NCI-H1436 treated with DMSO at 0.1 percent for 48 hours (cell line): ENCODE measurements around the gene UGT1A7.

Experiments used
- DNase-seq: peaks from one replicate; lab custom pipeline; 2025; lab: John Stamatoyannopoulos, UW

Gene UGT1A7

DNA sequence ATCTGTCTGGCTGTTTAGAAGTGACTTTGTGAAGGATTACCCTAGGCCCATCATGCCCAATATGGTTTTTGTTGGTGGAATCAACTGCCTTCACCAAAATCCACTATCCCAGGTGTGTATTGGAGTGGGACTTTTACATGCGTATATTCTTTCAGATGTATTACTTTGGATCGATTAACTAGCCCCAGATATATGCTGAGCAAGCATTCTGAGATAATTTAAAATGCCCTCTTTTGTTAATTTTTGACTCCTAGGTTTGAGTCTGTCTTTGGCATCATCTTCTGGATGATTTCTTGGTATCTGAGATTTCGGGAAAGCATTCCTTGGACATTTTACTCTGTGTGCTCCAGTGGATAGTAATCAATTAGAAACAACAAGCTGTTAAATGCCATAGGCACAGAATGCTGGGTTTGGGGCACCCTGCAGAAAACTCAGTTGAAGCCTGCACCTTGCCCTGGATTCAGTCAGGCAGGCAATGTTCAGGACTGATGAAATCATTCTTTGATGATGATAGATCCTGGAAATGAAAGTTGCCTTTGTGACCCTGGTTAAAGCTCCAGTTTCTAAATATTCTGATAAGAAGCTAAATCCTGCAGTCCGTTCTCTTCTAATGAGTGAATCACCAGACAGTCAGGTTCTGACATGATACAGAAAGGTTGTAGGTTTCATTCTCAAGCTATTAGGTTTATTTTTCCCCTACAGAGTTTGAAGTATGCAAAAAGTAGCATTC, 79.5 kb downstream of the UGT1A7 start:
- DNase-seq, result no peak

DNA sequence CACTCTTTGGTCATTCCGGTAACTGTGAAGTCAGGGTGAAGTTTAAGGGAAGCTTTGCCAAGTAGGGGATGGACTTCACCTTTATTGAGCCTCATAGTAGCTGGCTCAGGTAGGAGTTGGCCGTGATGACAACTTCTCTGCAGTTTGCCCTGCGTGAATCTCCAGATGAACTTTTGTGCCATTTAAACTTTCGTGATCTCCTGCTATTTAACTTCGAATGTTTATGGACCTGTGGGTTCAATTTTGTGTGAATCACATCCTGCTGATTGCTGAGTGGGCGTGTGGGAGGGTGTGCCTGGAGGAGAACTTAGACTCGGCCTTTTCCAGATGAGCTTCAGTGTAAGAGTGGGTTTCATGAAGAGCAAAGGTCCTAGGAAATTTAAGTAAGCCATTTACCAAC, 82.6 kb downstream of the UGT1A7 start:
- DNase-seq, result no peak

DNA sequence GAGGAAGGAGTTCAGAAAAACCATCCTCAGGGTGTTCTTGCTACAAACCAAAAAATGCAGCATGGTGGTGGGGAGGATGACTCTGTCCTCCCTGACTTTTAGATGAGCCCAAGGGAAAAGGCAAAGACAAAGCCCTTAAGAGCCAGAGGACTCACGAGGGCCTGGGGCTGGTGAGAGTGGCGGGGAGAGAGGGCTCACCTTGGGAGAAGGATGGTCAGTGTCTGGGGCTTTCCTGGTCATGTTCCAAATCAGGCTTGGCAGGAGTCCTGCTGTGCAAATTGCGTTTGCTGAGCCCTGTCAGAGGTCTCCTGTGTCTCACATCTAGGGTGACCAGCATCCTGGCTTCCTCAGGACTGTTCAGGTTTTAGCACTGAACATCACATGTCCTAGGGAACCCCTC, 83.1 kb downstream of the UGT1A7 start:
- DNase-seq, result no peak

DNA sequence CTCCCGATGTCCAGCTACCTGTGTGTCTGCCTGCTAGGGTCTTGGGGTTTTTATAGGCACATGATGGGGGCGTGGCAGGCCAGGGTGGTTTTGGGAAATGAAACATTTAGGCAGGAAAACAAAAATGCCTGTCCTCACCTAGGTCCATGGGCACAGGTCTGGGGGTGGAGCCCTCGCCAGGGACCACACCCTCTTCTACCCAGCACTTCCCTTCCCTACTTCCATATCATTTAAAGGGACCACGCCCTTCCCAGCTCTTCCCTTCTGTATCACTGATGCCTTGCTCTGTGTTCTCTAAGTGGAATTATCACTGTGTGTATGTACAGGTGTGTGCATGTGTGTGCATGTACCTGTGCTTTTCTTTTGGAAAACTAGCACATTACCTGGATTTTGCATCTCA, 84.7 kb downstream of the UGT1A7 start:
- DNase-seq, result no peak

DNA sequence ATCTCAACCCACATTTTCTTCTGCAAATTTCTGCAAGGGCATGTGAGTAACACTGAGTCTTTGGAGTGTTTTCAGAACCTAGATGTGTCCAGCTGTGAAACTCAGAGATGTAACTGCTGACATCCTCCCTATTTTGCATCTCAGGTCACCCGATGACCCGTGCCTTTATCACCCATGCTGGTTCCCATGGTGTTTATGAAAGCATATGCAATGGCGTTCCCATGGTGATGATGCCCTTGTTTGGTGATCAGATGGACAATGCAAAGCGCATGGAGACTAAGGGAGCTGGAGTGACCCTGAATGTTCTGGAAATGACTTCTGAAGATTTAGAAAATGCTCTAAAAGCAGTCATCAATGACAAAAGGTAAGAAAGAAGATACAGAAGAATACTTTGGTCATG, 86.4 kb downstream of the UGT1A7 start:
- no peak for DNase-seq

DNA sequence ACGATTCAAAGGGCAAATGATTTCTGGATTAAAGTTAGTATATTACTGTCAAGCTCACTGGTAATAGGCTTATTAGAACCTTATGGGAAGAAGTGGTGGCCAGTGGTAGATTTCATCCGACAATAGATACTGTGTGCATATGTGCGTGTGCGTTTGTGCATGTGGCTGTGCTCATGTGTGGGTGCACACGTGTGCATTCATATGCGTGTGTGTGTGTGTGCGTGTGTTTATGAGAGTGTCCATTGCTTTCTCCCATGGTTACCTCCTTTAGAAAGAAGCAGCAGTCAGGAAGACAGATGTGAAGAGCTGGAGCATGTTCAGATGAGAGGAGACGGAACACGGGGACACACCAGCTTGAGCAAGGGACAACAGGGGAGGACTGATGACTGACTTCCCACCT, 87.6 kb downstream of the UGT1A7 start:
- no peak for DNase-seq

DNA sequence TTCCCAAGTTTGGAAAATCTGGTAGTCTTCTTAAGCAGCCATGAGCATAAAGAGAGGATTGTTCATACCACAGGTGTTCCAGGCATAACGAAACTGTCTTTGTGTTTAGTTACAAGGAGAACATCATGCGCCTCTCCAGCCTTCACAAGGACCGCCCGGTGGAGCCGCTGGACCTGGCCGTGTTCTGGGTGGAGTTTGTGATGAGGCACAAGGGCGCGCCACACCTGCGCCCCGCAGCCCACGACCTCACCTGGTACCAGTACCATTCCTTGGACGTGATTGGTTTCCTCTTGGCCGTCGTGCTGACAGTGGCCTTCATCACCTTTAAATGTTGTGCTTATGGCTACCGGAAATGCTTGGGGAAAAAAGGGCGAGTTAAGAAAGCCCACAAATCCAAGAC, 90.5 kb downstream of the UGT1A7 start:
- DNase-seq, result no peak

DNA sequence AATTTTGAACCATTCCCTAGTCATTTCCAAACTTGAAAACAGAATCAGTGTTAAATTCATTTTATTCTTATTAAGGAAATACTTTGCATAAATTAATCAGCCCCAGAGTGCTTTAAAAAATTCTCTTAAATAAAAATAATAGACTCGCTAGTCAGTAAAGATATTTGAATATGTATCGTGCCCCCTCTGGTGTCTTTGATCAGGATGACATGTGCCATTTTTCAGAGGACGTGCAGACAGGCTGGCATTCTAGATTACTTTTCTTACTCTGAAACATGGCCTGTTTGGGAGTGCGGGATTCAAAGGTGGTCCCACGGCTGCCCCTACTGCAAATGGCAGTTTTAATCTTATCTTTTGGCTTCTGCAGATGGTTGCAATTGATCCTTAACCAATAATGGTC, 90.9 kb downstream of the UGT1A7 start:
- DNase-seq, result no peak

DNA sequence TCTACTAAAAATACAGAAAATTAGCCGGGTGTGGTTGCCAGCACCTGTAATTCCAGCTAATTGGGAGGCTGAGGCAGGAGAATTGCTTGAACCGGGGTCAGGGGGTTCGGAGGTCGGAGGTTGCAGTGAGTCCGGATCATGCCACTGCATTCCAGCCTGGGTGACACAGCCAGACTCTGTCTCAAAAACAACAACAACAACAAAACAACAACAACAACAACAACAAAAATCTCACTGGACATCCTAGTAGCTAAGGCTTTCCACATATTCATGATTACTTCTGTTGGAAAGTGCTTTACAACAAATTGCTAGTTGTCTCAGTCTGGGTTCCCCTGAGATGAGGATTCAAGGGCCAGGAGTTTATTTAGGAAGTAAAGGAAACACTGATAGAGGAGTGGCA, 92.2 kb downstream of the UGT1A7 start:
- DNase-seq, result no peak

DNA sequence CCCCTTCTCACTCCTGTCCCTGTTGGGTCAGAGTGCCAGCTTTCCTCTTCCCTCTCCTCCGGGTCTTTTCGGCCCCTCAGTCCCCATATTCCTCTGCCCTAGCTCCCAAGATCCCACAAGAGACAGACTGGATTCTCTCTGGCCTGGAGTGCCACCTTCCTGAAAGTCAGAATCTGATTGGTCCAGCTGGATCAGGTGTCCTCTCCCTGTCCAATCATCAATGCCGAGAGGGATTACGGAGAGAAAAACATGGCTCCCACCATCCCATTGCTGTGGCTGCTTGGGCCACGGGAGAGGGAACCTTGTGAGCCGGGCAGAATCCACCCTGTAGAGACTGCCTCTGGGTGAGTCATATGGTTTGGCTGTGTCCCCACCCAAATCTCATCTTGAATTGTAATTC, 93.7 kb downstream of the UGT1A7 start:
- DNase-seq, result no peak

DNA sequence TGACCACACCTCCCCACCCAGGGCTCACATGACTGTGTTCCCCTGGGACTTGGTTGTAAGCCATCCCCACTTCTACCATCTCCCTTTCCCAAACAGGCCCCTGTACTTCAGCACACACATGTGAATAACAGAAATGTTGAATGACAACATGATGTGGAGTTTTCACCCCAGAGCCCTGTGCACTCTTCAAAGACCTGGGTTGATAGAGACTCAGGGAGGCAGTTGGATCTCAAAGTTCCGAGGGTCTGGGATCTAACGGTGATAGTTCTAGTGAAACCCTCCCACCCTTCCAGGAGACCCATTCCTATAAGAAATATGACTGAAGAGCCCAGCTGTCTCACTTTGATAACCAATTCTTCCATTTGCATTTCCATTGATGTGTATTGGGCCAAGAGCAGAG, 96.3 kb downstream of the UGT1A7 start, which contains the start of gene MROH2A:
Gene MROH2A (plus strand): TSS at position 301 of the 400 bp plus-strand sequence. CDS start 1,029 bp downstream, outside the sequence.
- DNase-seq, result no peak

DNA sequence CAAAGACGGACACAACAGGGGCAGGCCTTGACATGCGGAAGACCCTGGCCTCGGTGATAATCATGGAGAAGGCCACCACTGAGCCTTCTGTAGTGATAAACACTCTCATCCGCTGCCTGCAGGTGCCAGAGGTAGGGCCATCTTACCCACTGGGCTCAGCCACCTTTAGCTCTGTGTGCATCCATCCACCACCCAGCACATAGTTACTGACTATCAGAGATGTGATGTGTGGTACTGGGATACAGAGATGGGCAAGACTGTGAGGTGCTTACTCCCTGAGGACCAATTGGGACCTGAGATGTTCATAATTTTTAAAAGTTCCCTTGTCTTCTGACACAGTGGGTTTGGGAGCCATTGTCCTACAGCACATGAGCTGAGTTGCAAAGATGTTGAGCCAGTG, 98.0 kb downstream of the UGT1A7 start:
- no peak for DNase-seq

DNA sequence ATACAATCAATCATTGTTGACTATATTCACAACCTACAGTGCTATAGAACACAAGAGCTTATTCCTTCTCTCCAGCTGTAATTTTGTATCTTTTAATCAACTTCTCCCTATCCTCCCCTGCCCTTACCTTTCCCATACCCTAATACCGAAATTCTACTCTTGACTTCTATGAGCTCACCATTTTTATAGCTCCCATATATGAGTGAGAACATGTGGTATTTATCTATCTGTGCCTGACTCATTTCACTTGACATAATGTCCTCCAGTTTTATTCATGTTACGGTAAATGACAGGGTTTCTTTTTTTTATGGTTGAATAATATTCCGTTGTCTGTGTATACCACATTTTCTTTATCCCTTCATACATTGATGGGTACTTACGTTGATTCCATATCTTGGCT, 99.1 kb downstream of the UGT1A7 start:
- DNase-seq, result no peak

DNA sequence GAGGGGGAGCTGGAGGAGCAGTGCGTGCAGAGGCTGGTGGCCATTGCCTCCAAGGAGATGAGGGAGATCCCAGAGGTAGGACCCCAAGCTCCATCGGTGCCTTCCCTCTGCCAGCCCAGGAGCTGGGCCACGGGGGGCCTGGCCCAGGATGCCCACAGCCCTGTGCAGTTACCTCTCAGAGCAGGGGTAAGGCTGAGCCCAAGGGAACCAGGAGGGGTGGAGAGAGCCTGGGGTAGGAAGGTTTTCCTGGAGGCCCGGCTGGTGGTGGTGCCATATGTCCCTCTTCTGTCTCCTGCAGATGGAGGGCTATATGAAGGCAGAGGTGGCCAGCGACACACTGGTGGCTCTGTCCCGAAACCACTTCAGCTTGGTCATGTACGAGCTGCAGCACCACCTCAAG, 107.9 kb downstream of the UGT1A7 start:
- DNase-seq, result no peak

DNA sequence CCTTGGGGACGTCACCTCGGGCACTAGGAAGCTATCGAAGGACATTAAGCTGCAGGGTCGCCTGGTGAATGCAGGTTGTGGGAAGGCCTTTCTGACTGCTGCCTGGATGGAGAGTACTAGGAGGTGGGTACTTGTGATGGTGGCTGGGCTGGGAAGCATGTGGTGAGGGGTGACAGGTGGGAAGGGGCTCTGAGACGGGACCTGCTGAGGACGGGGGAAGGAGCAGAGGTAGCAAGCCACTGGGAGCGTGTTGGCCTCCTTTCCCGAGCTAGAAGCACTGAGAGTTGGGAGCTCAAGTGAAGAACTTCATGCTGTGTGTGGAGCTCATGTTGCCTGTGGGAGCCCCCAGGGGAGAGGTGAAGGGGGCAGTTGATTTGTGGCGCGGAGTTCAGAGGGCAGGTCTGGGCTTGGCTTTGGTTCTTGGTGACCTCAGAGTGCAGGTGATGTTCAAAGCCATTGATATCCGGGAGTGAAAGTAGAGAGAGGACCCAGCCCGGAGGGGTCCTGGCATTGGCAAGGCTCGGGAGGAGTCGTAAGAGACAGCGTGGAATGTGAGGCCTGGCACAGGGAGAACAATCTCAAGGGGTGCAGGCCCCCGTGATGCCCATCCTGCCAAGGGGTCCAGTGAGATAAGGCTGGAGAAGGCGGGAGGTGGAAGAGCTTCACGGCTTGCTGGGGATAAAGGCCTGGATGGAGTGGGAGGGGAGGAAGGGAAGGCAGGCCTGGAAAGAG, 109.6 kb downstream of the UGT1A7 start:
- no peak for DNase-seq

DNA sequence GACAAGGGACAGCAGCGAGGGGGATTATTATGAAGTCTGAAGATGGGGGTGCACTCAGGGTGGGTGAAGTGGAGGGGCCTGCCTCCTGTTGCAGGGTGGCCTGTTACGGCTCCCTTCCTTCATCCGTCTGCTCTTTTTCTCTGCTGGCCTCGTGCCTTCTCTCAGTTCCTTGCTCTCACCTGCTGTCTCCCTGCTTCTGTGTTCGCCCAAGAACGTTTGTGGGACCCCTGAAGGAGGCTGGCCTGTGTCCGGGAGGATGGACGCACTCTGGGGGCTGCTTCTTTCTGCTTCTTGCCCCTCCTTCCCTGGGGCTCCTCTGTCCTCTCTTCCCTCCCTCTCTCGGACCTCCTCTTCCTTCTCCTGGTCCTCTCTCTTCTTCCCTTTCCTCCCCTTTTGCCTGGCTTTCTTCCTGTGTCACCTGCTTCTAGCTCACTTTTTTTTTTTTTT, 110.2 kb downstream of the UGT1A7 start:
- DNase-seq, result no peak

DNA sequence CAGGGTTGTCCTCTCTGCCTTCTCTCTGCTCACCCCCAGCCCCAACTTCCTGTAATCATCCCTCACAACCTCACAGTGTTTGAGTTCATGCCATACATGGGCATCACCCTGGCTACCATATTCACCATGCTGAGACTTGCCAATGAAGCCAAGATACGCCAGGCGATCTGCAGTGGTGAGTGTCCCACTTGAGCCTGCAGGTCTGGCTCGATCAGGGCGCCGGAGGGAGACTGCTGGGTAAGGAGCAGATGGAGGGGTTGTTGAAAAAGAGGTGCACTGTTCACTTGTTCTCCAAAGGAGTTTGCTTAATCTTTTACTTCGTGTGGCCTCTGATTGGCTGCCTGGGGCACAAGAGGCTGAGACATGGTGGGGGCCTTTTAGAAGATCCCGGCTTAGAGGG, 111.0 kb downstream of the UGT1A7 start:
- DNase-seq, result no peak

DNA sequence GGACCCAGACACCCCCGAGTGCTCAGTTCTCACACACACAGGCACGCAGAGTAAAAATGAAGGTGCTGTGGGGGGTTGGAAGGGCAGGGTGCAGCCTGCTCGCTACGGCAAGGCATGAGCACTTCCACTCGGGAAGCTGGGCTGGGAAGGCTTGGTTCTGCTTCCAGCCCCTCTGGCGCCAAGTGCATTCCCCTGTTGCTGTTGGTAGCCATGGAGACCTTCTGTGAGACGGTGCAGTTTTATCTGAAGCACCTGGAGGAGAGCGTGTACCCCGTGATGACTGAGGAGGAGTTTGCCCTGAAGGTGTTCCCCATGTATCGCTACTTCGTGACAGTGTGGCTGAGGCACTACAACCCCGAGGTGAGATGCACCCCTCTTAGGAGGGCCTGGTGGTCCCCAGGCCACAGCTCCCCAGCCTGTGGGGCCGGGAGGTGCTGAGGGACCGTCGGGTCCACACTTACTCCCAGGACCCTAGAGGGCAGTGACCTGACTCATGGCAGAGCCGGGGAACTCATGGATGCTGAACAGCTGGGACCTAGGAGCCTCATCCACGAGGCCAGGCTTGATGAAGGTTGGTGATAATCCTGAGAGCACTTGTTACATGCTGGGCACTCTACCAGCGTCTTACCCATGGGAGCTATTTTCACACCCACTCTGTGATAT, 111.9 kb downstream of the UGT1A7 start:
- no peak for DNase-seq

DNA sequence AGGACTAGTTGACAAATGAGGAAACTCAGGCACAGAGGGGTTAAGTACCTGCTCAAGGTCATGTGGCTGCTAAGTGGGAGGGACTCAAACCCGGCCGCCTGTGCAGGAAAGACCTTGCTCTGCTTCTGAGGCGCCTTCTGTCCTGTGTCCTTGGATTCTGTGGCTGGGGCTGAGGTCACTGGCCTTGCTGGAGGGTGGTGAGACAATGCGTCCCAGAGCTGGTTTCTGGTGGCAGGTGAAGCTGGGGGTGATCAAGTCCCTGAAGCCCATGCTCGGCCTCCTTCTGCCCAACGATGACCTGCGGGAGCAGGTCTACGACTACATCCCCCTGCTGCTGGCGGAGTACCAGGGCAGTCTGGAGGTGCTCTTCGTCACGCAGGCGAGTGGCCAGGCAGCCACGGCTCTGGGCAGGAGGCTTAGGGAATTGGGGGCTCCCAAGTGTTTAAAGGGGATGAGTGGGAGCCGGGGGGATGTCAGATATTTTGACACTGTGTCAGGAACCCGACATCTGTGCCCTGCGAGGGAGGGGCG, 112.5 kb downstream of the UGT1A7 start:
- DNase-seq, result no peak

DNA sequence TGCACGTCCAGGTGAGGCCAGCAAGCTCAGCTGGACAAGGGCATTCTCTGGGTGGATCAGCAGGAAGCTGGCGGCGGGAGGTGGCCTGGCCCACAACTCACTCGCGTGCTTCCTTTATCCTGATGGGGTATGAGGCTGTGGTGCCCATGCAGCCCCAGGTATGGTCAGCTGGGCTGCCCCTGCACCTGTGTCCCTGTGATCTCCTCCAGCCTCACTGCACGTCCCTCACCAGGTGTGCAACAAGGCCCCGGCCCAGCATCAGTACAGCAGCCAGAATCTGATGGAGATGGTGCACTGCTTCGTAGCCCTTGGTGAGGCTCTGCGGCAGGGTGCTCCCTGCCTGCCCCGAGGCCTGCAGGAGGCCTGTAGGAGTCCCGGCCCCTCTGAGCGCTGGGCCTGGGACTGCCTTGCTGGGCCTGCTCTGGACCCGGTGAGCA, 114.1 kb downstream of the UGT1A7 start:
- no peak for DNase-seq

DNA sequence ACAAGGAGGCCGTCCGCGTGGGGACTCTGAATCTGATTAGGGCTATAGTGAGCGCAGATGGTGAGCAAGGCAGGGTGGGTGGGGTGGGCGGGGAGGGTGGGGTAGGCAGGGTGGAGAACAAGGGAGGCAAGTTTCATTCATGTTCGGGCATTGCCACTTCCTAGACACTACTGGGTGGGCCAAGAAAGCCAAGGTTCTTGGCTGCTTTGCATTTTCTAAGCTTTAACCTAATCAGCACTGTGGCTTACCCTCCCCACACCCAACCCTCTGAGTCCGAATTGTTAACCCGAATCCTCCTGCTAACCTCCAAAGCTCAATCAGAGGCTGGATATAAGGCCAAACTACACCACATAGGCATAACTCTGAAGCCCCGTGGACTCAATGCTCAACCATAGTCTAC, 114.6 kb downstream of the UGT1A7 start:
- DNase-seq, result no peak

DNA sequence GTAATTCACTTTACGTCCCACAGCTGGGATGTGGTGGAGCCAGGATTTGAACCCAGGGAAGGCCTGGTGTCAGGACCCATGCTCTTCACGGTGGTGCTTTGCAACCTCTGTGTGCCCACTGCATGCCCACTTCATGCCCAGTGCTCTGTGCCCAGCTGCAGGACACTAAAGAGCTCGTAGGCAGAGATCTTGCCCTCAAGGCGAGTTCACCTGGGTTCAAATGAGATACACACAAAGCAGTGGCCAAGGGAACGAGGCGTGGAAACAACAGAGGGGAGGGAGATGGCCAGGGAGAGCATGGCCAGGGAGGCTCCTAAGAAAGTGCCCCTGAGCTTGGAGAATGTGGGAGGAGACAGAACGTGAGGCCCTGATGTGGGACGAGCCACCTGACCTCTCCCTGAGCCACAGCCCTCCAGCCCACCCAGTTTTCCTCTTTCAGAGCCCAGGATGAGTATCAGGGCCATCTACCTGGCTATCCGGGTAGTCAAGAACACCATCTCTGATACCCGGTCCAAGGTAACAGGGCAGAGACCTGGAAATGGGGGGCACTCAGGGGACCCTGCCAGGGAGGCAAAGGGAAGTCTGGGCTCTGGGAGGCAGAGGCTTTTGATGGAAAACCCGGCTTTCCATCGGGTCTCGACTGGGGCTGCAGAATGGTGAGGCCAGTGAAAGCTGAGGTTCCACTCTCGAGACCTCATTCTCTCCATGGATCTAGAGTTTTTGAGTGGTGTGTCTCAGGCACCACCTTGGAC, 116.8 kb downstream of the UGT1A7 start:
- DNase-seq, result no peak
